HepG2 (cell line): Measurements from ENCODE around the gene SEPTIN5. TPM values are rescaled to one million over a fixed set of nuclear protein-coding genes. Genes with fewer than 3 reads are reported as not detected.

Source experiments
- ATF7-NPFF ChIP-seq: sonication (generic); formaldehyde crosslinking; IDR thresholded peaks from 2 replicates; pipeline ENCODE4 v1.8.1; 2023; ENCODE audit warnings: mild to moderate bottlenecking, low read depth, missing genetic modification reagents, moderate library complexity
- ATRX ChIP-seq: sonication (generic); formaldehyde crosslinking; IDR thresholded peaks from 2 replicates; pipeline ENCODE4 v1.4.0; 2020; ENCODE audit warnings: missing genetic modification reagents, borderline replicate concordance
- CHCHD3 ChIP-seq: sonication (generic); formaldehyde crosslinking; IDR thresholded peaks from 2 replicates; pipeline ENCODE4 v1.8.0; 2022; ENCODE audit warnings: mild to moderate bottlenecking, missing genetic modification reagents, moderate library complexity
- FOXP1 ChIP-seq, 2 experiments: fragments of 450-650 bp in 1 of 2; IDR thresholded peaks; 2 replicates each; pipeline ENCODE4 v1.6.1; 2017 to 2018; ENCODE audit warnings: antibody characterized with exemption in 1 of 2
- GLI4 ChIP-seq: sonication (generic); formaldehyde crosslinking; IDR thresholded peaks from 2 replicates; pipeline ENCODE4 v1.5.1; 2020; ENCODE audit warnings: missing genetic modification reagents, mild to moderate bottlenecking, moderate library complexity, borderline replicate concordance
- NAIF1 ChIP-seq: sonication (generic); formaldehyde crosslinking; IDR thresholded peaks from 2 replicates; pipeline ENCODE4 v1.5.0; 2020; ENCODE audit warnings: mild to moderate bottlenecking, missing genetic modification reagents, borderline replicate concordance
- NR3C1 ChIP-seq: sonication (generic); formaldehyde crosslinking; IDR thresholded peaks from 2 replicates; pipeline ENCODE4 v1.4.0; 2020; ENCODE audit warnings: missing genetic modification reagents
- TCF12 ChIP-seq, 2 experiments: fragments of 450-650 bp in 1 of 2; sonication (generic) in 1 of 2; formaldehyde crosslinking in 1 of 2; IDR thresholded peaks; 2 replicates each; pipeline versions ENCODE4 v1.6.1 to v1.8.0; 2017 to 2022; ENCODE audit warnings: antibody characterized with exemption in 1 of 2, mild to moderate bottlenecking in 1 of 2, missing genetic modification reagents in 1 of 2, moderate library complexity in 1 of 2
- XRCC5 ChIP-seq: fragments of 200-400 bp; formaldehyde crosslinking; optimal IDR thresholded peaks from 2 replicates; pipeline ENCODE3; 2017; ENCODE audit warnings: mild to moderate bottlenecking, low read length
- ZBTB7A ChIP-seq: sonication (generic); formaldehyde crosslinking; IDR thresholded peaks from 2 replicates; pipeline ENCODE4 v1.8.0; 2022; ENCODE audit warnings: mild to moderate bottlenecking, missing genetic modification reagents
- ZNF446 ChIP-seq: sonication (generic); formaldehyde crosslinking; IDR thresholded peaks from 2 replicates; pipeline ENCODE4 v1.5.0; 2020; ENCODE audit warnings: mild to moderate bottlenecking, missing genetic modification reagents
- polyA plus RNA-seq, 8 experiments: library from polyadenylated mRNA; depleted of rRNA in 3 of 8; stranded (reverse) in 7 of 8; unstranded in 1 of 8; fragments of >200 nt; fragmentation: Illumina TruSeq in 4 of 8; extraction: Trizol in 4 of 8; gene quantifications; 2 replicates each; pipeline versions ENCODE4 v1.2.1 to v1.2.3, GENCODE V29; 2011 to 2016; ENCODE audit warnings: low read depth in 4 of 8, missing spikeins in 1 of 8, mixed read lengths in 1 of 8; ENCODE audit not compliant: insufficient read depth in 1 of 8
- total RNA-seq, 5 experiments: library from RNA; depleted of rRNA; stranded (reverse); fragments of >200 nt; fragmentation: Illumina TruSeq; extraction: Trizol; gene quantifications; 2 replicates each; pipeline ENCODE4 v1.2.3, GENCODE V29; 2016; ENCODE audit warnings: low read depth in 1 of 5
- TF ChIP-seq, protein P1 (sequence below): sonication (generic); formaldehyde crosslinking; conservative IDR thresholded peaks from 2 replicates; pipeline ENCODE4 v1.4.0; 2020; ENCODE audit warnings: missing genetic modification reagents
- TF ChIP-seq, protein P2 (sequence below): sonication (generic); formaldehyde crosslinking; IDR thresholded peaks from 2 replicates; pipeline ENCODE4 v1.8.1; 2023; ENCODE audit warnings: mild to moderate bottlenecking, moderate library complexity, missing genetic modification reagents
- TF ChIP-seq, protein P3 (sequence below): sonication (generic); formaldehyde crosslinking; IDR thresholded peaks from 2 replicates; pipeline ENCODE4 v1.4.0; 2020; ENCODE audit warnings: low read depth, mild to moderate bottlenecking, missing genetic modification reagents
- TF ChIP-seq, protein P4 (sequence below): sonication (generic); formaldehyde crosslinking; IDR thresholded peaks from 2 replicates; pipeline ENCODE4 v1.4.0; 2020; ENCODE audit warnings: mild to moderate bottlenecking, missing genetic modification reagents

SEPTIN5 gene
- total and polyA plus RNA-seq, 2 of the 13 experiments (the other 11 are each of a cell fraction or from before 2014, with no cell fraction given) = 0.33 TPM; not detected in 1

DNA sequence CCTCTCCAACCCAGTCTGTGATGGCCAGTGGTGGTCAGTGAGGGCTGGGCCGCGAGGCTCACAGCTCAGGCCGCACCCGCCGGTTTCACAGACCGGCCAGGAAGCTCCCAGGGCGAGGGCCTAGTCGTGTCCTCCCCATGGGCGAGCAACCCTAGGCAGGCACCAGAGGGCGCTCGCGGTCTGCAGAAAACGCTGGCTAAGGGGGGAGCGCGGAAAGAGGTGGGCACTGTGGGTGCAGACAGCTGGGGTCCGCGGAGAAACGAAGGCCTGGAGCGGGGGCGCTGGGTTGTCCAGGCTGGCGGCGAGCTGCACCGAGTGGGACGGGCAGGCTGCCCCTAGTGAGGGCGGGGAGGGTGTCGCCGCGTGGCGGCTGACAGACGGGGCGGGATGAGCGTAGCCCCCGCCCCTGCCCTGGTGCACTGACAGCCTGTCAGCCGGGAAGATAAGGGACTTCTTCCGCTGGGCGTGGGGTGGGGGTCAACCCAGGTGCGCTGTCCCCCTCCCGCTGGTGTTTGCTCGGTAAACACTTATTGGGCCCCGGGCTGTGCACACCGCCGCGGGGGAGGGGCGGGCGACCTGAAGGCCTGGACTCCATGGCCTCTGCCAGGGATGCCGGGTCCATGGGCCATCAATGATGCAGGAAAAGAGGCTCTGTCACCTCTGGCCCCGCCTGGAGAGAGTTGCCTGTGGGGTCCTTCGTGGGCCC lies 16.5 kb downstream of the SEPTIN5 start (continued):
- peak; percentile 66 for TF ChIP-seq FOXP1 (IDR thresholded peaks at IDR 0.05)
- TF ChIP-seq FOXP1 (CRISPR knock-in tag; IDR thresholded peaks at IDR 0.05) = peak; percentile 97
- TF ChIP-seq, protein P1, sequence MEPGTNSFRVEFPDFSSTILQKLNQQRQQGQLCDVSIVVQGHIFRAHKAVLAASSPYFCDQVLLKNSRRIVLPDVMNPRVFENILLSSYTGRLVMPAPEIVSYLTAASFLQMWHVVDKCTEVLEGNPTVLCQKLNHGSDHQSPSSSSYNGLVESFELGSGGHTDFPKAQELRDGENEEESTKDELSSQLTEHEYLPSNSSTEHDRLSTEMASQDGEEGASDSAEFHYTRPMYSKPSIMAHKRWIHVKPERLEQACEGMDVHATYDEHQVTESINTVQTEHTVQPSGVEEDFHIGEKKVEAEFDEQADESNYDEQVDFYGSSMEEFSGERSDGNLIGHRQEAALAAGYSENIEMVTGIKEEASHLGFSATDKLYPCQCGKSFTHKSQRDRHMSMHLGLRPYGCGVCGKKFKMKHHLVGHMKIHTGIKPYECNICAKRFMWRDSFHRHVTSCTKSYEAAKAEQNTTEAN (CRISPR knock-in tag) = no peak
- no peak for TF ChIP-seq TCF12 (IDR thresholded peaks at IDR 0.05)
- peak; percentile 80; the same call in 1 of the 2 replicates for TF ChIP-seq TCF12 (CRISPR knock-in tag; IDR thresholded peaks at IDR 0.05)
- 0 out of 2 replicates have a peak, but pooled peaks have one; percentile 45 for TF ChIP-seq ZNF446 (CRISPR knock-in tag)
- TF ChIP-seq, protein P2, sequence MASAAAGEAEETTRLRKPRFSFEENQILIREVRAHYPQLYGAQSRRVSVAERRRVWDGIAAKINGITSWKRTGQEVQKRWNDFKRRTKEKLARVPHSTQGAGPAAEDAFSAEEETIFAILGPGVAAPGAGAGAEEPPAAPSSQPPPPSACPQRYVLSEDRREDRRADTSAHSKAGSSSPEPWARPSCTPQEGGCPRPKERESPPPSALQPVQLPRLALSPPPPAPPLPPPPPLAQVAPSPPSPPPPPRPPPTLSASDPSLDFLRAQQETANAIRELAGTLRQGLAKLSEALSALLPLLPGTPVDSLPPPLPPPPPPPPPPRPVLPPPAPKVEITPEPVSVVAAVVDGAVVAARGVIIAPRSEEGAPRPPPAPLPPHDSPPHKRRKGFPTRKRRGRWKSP (CRISPR knock-in tag) = peak; percentile 86; the same call in 1 of the 2 replicates
- TF ChIP-seq NAIF1 (CRISPR knock-in tag) = no peak
- peak; percentile 74 for TF ChIP-seq XRCC5
- TF ChIP-seq, protein P3, sequence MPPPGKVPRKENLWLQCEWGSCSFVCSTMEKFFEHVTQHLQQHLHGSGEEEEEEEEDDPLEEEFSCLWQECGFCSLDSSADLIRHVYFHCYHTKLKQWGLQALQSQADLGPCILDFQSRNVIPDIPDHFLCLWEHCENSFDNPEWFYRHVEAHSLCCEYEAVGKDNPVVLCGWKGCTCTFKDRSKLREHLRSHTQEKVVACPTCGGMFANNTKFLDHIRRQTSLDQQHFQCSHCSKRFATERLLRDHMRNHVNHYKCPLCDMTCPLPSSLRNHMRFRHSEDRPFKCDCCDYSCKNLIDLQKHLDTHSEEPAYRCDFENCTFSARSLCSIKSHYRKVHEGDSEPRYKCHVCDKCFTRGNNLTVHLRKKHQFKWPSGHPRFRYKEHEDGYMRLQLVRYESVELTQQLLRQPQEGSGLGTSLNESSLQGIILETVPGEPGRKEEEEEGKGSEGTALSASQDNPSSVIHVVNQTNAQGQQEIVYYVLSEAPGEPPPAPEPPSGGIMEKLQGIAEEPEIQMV = 0 out of 2 replicates have a peak, but pooled peaks have one; percentile 76
- TF ChIP-seq ATRX (CRISPR knock-in tag) = no peak
- peak; percentile 83; the same call in 1 of the 2 replicates for TF ChIP-seq ATF7-NPFF (CRISPR knock-in tag)
- TF ChIP-seq GLI4 = peak; percentile 76; the same call in 1 of the 2 replicates
- TF ChIP-seq ZBTB7A (CRISPR knock-in tag) = peak; percentile 59; the same call in 1 of the 2 replicates
- TF ChIP-seq, protein P4, sequence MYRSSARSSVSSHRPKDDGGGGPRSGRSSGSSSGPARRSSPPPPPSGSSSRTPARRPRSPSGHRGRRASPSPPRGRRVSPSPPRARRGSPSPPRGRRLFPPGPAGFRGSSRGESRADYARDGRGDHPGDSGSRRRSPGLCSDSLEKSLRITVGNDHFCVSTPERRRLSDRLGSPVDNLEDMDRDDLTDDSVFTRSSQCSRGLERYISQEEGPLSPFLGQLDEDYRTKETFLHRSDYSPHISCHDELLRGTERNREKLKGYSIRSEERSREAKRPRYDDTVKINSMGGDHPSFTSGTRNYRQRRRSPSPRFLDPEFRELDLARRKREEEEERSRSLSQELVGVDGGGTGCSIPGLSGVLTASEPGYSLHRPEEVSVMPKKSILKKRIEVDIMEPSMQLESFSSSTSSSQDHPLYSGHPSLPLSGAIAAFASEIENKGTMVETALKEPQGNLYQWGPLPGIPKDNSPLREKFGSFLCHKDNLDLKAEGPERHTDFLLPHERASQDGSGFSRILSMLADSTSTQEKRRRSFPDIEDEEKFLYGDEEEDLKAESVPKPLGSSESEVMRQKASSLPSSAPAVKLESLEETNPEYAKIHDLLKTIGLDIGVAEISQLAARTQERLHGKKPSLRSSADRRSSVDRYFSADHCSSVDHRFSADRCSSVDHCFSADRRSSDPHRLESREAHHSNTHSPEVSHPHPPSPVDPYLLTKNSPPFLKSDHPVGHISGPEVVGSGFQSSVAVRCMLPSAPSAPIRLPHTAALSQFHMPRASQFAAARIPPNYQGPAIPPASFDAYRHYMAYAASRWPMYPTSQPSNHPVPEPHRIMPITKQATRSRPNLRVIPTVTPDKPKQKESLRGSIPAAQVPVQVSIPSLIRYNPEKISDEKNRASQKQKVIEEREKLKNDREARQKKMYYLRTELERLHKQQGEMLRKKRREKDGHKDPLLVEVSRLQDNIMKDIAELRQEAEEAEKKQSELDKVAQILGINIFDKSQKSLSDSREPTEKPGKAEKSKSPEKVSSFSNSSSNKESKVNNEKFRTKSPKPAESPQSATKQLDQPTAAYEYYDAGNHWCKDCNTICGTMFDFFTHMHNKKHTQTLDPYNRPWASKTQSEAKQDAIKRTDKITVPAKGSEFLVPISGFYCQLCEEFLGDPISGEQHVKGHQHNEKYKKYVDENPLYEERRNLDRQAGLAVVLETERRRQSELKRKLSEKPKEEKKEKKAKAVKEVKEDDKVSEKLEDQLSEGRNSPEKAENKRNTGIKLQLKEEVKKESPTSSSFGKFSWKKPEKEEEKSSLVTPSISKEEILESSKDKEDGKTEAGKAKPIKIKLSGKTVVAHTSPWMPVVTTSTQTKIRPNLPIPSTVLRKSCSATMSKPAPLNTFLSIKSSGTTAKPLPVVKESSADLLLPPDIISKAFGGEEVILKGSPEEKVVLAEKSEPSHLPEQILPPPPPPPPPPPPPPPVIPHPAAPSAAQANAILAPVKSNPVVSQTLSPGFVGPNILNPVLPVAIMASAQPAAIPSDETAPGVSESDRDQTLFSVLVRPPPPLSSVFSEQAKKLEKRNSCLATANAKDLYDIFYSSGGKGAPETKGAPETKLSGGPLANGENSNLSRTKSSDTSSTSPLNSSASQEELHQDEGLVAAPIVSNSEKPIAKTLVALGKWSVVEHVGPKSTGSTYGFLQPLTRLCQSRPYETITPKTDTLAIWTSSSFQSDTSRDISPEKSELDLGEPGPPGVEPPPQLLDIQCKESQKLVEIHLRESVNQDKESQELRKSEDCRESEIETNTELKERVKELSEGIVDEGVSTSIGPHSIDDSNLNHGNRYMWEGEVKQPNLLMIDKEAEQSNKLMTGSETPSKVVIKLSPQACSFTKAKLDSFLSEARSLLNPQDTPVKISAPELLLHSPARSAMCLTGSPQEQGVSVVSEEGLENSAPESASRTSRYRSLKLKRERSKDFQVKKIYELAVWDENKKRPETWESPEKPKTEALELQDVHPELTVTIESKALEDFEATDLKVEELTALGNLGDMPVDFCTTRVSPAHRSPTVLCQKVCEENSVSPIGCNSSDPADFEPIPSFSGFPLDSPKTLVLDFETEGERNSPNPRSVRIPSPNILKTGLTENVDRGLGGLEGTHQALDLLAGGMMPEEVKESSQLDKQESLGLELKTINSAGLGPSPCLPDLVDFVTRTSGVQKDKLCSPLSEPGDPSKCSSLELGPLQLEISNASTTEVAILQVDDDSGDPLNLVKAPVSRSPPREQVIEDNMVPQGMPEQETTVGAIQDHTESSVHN = no peak
- TF ChIP-seq NR3C1 (CRISPR knock-in tag) = no peak
- peak; percentile 79; the same call in 1 of the 2 replicates for TF ChIP-seq CHCHD3 (CRISPR knock-in tag)
